HUDEP-2 (cell line): ENCODE data around the gene GLMP.

ENCODE experiments used
- DNase-seq, 76 experiments: peaks; one replicate each; lab custom pipeline; 2025; ENCODE audit not compliant: unreplicated experiment in 76 of 76; lab: John Stamatoyannopoulos, UW

The GLMP gene

DNA sequence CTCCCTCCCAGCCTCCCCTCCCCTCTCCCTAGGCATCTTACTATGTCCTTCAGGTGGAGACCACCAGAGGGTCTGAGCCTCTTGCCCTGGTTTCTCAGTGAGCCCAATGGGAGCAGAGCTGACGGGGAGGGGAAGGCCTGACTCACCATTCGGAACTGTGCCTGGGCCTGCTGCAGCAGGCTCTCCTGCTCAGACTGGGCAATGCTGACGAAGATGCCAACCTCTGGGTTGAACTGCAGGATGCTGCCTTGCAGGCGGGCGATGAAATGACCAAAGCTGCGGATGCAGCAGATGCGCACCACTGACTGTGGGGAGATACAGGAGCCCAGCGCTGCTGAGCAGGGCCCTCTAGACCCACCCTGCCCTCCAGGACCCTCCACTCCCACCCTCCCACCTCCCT is 36.6 kb downstream of the GLMP start:
- DNase-seq: no peak

DNA sequence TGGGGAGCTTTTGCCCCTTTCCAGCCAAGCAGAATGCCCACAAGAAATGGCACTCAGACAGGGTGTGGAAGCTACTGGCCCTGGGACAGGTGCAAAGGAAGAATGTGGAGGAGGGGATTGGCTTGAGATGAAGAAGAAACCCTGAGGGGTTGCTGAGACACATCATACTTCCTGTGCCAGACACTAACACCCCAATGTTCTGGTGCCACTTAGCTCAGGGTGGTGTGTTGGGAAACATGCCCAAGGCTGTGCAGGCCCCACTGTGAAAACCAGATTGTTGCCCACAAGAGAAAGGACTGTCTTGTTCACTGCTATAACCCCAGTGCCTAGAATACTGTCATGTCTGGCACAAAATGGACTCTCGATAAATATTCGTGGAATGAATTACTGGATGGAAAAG is 37.8 kb downstream of the GLMP start:
- no peak for DNase-seq

- DNase-seq: no peak
Measured at GRCh38 chr1:156253634-156254033, 41.8 kb downstream of the GLMP start.

DNA sequence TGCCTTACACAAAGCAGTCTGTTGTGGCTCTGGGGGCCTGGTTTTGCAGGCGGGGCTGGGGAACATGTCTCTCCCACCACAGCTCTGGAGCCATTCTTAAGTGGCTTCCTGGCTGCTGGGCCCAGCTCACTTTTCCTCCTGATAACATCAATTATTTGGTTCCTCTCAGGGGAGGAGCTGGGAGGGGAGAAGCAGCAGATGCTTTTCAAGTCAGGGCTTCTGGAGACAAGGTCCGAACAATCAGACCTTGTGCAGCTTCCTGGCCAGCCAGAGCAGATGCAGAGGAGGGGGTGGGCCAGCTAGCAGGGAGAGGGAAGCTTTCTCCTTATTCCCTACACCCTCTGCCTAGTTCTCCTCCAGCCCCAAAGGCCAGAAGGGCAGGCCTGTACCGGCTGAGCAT is 44.0 kb downstream of the GLMP start:
- peak in 1 of 76 experiments; percentile 31 for DNase-seq

- DNase-seq: no peak
Measured at GRCh38 chr1:156249593-156249992, 45.9 kb downstream of the GLMP start.

GRCh38 chr1:156248323-156248683 is 47.2 kb downstream of the GLMP start:
- DNase-seq: no peak

DNA sequence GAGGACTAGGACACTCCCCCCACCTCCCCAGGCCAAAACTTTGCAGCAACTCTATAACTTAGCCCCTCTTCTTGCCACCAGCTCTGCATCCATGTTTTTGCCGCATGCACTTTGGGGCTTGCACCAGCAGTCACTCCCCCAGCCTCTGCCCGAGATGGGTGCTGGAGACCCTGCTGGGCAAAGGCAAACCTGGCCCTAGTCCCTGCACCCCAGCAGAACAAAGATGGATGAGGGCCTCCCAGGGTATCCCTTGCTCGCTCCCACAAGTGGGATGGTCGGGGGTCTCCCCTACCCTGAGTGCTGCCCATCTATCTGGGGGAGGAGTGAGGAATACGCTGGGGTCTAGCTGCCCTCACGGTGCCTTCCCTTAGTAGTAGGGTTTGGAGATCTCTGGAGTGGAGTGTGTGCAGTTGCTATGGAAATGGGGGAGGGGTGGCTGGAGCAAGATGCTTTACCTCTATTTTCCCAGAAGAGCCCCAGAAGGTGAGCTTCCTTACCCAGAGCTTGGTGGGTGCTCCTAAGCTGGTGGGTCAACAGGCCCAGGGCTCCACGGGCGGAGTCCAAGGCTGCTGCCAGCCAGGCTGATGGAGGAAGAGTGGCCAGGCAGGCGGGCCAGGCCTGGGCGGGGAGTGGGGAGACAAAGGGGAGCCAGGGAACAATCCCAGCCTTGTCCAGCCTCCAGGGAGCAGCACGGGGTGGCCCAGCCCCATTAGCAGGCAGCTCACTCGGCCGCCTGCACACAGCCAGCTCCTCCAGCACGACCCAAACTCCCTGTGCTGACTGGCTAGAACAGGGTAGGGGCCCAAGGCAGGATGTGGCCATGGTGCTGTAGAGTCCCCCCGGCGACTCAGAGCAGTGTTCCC is 47.8 kb downstream of the GLMP start, which contains the start of gene PAQR6:
PAQR6 (minus strand) TSS at position 597 of the 863 bp plus-strand sequence. CDS start 1,325 bp downstream, outside the sequence.
- DNase-seq: peak in 1 of 76 experiments; percentile 9

GRCh38 chr1:156246781-156247459 is 48.6 kb downstream of the GLMP start:
- peak in 7 of 76 experiments; percentile 8 to 34 (median 15) for DNase-seq

DNA sequence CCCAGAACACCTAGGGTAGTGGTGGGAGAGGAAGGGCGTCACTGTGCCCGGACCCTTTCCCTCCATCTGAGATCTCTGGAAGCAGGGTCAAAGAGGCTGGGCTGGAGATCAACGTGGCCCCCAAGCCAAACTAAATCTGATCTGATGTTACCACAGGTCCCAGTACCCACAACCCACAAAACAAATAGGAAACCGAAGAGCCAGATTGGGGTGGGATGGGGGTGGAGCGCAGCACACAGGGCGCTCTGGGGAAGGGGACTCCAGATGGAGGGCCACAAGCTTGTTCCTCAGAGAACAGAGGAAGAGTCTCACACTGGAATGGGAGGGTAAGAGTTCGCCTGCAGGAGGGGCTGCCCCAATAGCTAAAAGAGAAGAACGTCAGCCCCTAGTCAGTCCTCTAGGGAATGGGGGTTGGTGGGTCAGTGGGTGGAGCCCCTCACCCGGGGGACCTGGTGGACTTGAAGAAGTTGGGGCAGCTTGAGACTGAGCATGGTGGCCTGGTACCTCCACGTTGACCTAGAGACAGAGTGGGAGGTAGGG is 49.2 kb downstream of the GLMP start:
- no peak for DNase-seq

DNA sequence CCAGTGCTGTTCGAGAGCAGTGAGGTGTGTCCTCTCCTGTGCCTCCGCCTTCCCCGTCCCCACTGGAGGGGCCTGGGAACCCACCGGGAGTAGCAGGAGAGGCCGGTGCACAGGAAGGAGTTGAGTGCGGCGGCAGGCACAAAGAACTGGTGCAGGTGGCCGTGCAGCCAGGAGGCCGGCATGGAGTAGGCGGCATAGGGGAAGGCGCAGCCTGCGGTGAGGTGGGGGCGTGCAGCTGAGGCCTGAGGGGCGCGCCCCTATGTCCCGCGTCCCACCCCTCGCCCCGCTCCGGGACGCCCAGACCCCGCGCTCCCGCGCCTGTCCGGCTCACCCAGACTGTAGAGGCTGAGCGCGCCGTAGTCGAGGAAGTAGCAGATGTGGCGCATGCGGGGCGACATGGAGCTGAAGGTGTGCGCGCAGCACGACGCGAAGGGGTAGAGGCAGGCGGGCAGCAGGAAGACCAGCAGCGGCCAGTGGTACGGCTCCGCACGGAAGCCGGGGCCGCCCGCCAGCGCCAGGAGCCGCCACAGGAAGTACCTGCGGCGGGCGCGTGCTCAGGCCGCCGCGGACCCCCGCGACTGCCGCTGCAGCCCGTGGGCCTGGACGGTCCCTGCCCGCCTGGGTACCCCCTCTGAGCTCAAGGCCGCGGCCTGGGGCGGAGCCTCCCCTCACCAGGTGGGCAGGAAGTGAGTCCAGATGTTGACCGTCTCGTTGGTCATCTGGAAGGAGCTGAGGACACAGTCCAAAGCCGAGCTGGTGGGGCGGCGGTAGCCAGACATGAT is 49.8 kb downstream of the GLMP start:
- DNase-seq: no peak

- no peak for DNase-seq
Measured at GRCh38 chr1:156244712-156245111, 50.8 kb downstream of the GLMP start.

DNA sequence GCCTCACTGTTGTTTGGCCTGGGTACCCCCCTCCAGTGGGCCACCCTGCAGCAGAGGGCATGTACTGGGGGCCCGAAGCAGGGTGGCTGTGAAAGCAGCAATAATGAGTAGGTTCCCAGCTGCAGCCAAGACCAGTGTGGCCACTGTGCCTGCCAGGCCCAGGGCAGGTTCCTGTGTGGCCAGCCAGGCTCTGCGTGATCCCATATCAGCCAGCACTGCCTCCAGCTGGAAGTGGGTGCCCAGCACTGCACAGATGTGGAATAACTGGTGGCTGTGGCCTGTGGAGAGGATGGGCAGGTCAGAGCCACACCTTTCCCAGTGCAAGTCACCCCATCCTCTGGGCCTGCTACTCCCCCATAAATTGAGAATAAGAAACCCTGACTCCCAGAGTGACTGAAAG is 51.4 kb downstream of the GLMP start:
- DNase-seq: no peak

DNA sequence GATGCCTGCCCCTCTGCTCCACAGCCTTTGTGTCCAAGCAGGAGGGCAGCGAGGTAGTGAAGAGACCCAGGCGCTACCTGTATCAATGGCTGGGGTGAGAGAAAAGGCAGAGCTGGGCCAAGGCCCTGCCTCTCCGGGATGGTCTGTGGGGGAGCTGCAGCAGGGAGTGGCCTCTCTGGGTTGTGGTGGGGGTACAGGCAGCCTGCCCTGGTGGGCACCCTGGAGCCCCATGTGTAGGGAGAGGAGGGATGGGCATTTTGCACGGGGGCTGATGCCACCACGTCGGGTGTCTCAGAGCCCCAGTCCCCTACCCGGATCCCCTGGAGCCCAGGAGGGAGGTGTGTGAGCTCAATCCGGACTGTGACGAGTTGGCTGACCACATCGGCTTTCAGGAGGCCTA is 52.7 kb downstream of the GLMP start:
- no peak for DNase-seq
